Activated CD4-positive, alpha-beta T cell treated with anti-CD3 and anti-CD28 coated beads, Interleukin-2, Interleukin-4, amounts not matched to agents 100 ng/mL and 50 ng/mL, durations not matched to agents 16 hours and 8 hours (primary cell): ENCODE measurements around the gene CHST13.
A peak's percentile ranks its signal among the peaks of the same experiment; 100 is the strongest.
"Not testable (repeated sequence)": the region's sequence is repeated elsewhere in the genome, so short reads cannot be mapped to it uniquely, and the experiment has no call there.

ENCODE experiments used
- DNase-seq: peaks from one replicate; pipeline ENCODE4 v3.0.0-alpha.2; 2020; ENCODE audit warnings: low spot score

The CHST13 gene

DNA sequence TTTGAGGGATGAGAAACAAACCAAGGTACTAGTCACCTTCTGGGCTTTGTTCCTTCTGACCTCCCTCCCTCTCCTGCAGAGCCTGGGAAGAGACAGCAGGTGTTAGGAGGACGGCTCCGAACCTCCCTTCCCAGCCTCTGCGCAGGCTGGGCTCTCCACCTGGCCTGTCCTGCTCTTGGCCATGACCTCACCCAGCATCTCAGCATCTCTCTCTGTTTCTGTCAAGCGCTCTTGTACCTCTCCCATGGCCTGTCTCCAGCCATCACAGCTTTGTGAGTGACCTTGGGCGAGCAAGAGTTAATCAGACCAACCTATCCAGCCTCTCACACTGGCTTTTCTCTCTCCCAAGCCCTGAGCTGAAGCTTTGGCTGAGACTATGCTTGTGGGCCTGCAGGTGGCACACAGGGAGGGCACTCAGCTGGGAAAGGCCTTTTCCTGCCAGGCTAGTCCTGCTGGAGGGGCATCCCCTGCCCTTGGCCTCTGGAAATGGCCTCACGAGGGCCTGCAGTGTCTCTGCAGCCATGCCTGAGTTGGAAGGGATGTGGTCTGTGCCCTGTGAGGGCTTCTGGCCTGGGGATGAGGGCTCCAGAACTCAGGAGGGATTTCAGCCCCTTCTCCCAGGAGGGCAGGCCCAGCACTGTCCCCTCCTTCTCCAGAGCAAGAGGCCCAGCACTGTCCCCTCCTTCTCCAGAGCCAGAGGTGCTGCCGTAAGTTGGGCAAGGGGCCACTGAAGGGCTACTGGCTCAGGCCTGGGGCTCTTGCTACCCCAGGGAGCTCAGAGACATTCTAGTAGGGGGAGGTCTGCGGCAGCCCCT, 2.1 kb downstream of the CHST13 start:
- no peak for DNase-seq

DNA sequence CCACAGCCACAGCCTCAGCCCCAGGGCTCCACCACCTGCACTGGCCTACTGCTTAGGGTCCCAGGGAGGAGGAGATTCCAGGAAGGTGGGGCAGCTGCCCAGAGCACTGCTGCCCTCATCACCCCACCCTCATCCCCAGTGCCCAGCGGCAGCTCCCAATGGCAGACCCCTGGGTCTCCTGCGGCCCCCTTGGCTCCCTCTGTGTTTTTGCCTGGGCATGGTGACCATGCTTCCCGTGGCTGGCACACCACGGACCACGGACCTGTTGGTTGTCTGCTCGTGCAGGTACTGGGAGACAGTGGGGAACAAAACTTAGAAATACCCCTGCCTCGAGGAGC, 2.7 kb downstream of the CHST13 start:
- DNase-seq: no peak

DNA sequence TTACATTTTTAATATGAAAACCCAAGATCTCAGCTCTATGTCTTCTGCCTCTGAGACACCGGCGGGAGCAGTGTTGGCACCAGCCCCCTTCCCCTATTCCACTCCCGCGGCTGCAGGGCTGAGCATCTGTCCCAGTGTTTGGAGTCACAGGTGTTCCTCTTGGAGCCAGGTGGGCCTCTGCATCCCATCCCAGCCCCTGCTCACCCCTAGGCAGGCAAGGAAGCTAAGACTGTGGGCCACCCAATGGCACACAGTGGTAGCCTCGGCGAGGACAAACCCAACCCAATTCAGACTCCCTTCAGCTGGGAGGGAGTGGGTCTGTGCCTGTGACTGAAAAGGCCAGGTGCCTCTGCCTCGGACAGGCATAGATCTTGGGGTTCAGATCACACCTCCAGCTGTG, 3.1 kb downstream of the CHST13 start:
- DNase-seq: no peak

DNA sequence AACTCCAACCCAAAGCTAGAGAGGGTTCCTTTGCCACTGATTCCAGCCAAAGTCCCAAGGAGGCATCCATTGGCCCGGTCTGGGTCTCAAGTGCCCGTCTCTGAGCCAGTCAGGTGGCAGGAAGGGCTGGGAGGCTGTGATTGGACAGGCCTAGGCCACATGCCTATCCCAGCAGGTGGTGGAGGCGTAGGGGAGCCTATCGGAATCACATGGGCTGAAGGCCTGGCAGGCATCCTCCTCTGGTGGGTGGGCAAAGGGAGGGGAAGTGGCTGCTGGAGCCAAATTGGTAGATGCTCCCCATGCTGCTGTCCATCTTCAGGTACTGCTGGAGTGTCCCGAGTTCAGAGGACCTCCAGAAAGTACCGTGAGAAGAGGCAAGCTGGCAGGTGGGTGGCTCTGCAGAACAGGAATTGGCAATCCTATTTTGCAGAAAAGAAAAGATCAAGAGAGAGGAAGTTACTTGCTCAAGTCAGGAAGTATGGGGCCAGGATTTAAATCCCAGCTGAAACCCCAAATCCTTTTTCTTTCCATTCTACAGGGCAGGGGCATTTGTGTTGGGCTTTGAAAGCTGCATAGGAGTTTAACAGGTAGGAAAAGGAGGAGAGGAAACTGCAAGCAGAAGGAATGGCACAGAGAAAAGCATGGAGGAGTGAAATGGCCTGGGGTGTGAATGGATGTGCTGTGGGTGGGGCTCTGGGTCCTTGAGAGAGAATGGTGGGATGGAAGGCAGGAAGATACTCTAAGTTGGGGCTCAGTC, 3.7 kb downstream of the CHST13 start:
- DNase-seq: no peak

DNA sequence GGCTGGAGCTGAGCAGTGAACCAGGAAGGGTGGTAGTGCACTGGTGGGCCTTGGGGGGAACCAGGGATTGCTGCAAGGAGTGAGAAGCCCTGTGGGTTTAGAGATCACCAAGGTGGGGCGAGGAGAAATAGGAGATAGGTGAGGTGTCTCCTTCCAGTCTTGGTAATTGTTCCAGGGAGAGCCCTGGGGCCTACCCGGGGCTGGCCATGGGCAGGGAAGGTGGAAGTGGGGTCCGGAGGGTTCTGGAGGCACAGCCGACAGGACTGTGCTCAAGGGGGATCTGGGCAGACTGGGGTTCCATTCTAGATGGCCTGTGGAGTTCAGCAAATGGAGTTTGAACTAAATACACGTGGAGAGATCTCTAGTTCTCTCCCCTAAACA, 4.5 kb downstream of the CHST13 start:
- no peak for DNase-seq

DNA sequence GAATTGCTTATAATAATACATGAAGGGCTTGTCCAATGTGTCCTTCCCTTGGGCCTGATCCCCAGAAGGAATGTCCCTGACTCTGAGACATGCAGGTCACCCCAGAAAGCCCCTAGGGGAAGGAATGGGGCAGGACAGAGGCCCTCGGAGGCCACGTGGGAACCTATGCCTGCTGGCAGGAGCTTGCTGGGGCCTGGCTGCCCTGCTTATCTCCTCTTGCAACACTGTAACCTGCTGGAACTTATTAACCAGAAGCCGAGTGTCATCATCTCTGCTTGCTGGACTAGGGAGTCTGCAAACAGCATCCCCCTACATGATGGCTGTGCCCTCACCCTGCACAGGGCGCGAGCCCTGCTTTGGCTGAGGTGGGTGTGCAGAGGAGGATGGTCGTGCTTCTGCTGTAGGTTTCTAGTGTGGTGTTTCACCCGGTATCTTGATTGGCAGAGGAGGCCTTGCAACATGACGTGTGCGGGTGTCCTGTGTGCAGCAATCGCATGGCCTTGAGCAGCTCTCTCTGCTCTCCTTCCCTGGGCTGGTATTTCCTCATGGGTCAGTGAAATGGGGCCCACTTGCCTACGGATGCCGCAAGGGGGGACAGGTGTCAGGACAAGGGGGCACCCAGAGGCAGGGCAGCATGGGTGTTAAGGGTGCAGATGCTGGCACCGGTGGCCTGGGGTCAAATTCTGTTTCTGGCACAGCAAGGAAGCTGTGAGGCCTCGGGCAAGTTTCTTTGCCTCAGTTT, 5.0 kb downstream of the CHST13 start:
- no peak for DNase-seq

DNA sequence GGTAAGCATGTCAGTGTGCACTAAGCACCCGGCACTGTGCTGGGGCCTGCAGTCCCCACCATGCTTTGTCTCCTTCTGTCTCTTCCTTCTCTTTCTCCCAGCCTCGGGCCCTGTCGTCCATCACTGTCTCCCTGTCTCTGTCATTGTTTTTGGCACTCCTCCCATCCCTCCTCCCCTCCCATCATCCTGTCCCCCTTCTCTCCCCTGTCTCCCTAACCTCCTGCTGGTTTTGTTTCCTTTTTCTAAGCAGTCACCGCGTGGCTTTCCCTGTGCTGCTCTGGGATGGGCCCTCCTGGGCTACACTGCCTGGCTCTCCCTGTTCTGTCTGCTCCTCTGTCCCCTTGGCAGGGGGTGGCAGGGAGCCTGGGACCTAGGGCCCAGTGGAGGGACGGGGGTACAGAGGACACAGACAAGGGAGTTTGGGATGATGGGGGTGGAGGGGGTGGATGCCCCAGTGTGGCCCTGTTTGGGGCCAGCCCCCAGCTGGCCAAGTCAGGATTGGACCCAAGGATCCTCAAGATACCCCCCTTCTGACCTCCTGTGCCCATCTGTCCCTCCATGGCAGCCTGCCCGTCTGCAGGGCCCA, 5.7 kb downstream of the CHST13 start:
- DNase-seq: no peak

DNA sequence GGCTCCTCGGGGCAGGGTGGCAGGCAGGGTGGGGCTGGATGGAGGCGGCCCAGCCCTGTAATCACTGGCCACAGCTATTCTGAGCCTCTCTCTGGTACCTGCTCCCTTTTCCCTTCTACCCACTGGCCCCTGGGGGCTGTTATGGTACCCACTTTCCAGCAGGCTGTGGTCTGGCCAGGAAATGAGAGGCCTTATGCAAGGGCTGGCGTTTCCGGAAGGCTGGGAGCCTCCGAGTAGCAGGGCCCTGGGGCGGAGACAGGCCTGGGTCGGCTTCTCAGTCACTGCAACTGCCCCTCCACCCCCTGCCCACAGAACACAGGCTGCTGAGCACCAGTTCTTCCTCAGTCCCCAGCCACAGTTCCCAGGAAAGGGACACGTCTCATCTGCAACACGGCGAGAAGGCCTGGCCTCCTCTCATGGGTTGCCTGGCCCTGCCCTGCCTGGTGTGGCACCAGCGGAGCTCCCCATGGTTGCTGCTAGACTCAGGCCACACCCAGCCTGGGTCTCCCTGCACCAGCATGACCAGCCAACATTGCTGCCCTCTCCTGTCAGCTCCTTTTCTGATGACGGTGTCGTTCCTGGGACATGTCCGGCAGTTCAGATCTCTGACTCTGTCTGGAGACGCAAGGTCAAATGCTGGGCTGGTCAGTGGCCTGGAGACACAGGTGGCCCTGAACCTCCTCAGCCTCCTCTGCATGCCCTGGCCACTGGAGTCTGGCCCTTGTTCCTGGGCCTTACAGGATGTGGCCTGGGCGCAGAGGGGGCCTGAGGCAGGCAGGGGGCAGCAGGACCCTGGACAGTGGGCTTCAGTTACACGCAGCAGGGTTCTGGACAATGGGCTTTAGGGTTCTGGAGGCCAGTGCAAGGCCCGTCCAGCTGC, 6.5 kb downstream of the CHST13 start:
- DNase-seq: peak; percentile 26

DNA sequence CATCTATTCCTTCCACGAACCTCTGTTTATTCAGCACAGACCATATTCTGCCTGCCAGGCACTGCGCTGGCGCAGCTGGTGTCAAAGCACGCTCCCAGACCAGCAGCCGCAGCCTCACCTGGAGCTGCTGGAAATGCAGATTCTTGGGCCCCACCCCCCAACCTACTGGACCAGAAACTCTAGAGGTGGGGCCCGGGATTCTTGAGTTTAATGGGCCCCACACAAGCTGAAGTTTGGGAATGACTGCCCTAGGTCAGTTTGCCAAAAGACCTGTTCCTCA, 7.0 kb downstream of the CHST13 start:
- DNase-seq: no peak

DNA sequence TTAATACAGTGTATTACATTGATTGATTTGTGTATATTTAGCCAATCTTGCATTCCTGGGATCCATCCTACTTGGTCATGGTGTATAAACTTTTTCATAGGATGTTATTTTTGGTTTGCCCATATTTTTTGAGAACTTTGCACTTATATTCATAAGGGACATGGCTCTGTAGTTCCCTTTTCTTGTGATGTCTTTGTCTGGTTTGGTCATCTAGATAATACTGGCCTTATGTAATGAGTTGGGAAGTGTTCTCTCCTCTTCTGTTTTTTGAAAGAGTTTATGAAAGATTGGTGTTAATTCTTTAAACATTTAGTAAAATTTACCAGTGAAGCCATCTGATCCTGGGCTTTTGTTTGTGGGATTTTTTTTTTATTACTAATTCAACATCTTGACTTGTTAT, 9.6 kb downstream of the CHST13 start:
- DNase-seq: no peak

DNA sequence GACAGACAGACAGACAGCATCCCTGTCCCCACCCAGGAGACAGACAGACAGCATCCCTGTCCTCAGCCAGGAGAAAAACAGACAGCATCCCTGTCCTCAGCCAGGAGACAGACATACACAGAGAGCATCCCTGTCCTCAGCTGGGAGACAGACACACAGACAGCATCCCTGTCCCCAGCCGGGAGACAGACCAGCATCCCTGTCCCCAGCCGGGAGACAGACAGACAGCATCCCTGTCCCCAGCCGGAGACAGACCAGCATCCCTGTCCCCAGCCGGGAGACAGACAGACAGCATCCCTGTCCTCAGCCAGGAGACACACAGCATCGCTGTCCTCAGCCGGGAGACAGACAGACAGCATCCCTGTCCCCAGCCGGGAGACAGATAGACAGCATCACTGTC, 10.8 kb downstream of the CHST13 start:
- not testable (repeated sequence) for DNase-seq

DNA sequence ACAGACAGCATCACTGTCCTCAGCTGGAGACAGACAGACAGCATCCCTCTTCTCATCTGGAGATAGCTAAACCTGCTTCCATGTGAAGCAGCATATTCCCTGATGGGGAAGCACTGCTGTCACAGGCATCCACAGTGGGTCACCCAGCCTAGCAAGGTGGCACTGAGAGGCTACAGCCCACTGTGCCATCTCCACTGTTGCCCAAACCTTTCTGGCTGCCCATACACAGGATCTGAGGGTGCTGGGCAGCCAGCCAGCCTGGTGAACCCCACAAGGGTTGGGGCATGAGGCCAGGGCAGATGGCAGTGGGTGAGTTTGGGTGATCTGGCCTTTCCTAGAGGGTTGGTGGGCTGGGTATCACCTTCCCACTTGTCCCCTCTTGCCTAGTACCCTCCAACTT, 11.7 kb downstream of the CHST13 start:
- no peak for DNase-seq

DNA sequence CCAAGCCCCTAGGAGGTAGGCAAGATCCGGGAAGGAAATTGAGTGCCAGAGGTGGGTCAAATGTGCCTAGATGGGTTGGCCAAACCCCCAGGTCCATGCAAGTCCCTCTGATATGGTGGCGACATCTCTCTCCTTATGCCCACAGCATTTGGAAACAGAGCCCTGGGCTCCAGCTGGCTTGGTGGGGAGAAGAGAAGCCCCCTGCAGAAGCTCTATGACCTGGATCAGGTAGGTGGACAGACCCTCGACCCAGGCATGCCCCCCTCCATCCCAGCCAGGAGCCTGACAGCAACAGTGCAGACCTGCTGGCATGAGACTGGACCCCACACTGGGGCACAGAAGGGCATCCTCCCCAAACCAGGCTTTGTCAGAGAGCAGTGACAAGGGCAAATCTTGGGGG, 12.2 kb downstream of the CHST13 start:
- no peak for DNase-seq

DNA sequence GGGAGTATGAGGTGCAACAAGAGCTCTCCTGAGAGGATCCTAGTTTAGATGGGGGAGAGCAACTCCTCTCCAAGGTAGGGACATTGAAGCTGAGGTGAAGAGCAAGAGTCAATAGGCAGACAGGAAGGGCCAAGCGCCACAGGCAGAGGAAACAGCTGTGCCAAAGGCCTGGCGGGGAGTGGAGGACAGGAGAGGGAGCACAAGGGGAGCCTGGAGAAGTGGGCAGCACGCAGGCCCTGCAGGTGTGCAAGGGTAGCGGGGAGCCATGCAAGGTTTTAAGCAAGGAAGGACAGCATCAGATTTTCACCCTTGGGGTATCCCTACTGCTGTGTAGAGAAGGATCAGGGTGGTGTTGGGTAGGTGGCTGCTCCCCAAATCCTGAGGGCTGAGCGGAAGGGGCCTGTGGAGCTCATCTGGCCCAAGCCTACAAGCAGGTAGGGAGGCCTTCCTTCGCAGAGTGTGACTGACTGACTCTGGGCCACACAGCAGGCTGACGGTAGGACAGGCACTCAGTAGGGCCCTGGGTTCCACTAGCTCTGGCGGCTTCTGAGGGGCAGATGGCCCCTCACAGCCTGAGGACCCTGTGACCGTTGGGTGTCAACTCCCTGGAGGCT, 13.3 kb downstream of the CHST13 start:
- DNase-seq: no peak

DNA sequence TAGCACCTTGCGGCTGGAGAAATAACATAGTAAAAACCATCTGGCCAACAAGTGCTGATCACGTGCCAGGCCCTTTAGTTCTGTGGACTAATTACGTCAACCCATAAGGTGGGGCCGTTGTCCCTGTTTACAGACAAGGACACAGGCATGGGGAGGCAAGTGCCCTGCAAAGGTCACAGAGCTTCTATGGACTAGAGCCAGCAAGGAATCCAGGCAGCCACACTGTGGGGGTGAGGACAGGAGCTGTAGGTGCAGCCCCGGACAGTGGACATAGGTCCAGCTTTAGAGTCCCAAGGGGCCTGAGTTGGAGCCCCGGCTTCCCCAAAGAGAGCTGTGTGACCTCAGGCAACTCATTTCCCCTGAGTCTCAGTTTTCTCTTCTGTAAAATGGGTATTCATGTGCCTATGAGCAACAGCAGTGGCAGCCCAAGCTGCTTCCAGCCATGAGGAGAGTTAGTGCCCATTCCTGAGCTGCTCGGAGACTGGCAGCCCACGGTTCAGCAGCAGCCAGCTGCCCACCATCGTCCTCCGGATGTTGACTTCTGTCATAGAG, 13.9 kb downstream of the CHST13 start:
- no peak for DNase-seq

DNA sequence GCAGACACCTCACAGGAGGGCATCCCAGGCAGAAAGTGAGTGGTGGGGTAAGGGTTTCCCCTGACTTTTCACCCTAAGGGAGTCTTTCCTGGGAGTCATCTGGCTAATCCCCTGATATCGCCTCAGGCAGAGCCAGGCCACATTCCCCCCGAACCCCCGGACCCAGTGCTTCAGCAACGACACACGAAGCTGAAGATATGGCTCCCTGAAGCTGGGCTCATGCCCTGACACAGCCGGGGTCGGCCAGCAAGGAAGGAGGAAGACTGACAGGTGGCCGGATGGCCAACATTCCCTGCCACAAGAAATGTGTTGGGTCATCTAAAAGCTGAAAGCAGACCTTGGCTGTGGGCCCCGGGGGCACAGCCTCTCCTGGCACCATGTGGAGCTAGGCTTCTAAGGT, 14.4 kb downstream of the CHST13 start:
- no peak for DNase-seq

DNA sequence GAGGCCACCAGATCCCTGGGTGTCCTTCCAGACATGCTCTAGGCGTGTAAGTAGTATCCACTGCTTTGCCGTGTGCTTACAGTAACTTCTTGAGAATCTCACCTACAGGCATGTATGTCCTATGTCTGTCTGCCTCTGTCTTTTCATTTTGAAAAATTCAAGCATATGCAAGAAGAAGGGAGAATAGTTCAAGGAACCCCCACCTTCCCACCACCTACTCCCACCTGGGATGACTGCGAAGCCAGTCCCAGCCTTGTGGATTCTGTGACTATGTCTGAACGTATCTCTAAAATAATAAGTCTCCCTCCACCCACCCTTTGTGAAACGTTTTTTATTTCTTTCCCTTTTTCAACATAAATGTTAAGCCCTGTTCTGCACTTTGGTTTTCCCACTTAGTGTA, 15.0 kb downstream of the CHST13 start:
- DNase-seq: no peak

DNA sequence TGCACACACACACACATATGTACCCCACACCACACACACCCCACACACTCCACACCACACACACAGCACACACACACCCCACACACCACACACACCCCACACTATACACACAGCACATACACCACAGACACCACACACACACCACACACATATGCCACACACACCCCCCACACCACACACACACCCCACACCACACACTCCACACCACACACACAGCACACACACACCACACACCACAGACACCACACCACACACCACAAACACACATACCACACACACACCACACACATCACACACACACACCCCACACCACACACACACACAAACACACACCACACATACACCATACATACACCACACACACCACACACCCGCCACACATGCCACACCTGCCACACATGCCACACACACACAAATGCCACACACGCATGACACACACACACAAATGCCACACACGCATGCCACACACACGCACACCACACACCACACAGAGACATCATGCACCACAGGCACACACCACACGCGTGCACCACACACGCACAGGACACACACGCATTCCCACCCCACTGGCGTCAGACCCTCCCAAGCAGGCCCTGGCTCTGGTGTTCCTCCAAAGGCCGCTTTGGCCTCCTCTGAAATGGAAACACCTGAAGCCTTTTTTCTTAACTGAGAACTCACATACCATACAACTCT, 15.7 kb downstream of the CHST13 start:
- no peak for DNase-seq

DNA sequence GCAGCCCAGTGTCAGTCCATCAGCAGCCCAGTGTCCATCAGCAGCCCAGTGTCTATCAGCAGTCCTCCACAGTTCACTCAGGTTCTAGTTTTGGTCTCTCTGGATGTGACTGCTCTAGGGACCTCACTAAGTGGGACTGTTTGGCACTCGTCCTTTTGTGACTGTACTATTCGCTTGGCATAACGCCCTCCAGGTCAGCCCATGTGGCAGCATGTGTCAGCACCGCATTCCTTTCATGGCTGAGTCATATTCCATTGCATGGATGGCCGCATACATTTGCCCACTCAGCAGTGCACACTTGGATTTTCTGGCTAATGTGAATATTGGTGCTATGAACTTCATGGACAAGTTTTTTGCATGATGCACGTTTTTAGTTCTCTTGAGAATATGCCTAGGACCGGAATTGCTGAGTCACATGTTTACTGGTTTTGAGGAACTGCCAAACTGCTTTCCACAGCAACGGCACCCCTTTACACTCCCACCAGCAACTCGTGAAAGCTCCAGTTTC, 16.4 kb downstream of the CHST13 start:
- no peak for DNase-seq

DNA sequence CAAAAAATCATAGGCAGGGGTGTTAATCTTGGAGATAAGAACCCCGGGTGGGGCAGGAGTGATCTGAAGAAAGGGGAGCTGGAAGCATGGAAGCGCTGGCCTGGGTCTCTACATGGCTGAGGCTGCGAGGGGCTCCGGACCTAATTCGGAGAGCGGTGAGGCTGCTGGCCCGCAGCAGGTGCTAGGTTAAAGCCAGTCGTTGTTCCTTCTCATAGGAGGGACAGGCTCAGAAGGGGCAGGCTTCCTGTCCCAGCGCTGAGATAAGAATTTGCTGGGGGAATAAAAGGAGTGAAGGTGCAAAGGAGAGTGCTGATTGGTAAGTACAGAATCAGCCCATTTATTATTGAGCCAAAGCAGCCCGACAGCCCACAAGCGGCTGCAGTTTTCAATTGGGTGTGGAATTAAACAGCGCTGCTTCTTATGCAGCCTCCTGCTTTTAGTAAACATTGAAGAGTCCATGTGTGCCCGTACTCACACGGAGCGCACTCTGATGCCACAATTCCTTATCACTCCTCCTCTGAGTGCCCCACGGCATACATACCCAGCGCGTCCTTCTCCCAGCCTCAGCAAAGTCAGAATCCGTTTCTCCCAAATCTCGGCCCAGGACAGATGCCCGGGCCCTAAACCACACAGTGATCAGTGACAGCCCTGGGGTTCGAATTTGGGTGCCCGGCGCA, 17.1 kb downstream of the CHST13 start:
- no peak for DNase-seq
